ENCODE data around the gene CASP6. TPM values are rescaled to one million over a fixed set of nuclear protein-coding genes. Genes with fewer than 3 reads are reported as not detected.

Gene CASP6
- 9.4 and 13.3 TPM in 2 replicates for total RNA-seq (2014; rRNA removed; shearing (Covaris generic))
- polyA plus RNA-seq (2015; cell fraction: cytosol; rRNA removed) = 9.9 and 10.9 TPM in 2 replicates
- polyA plus RNA-seq (2015; cell fraction: nucleus; rRNA removed) = 5.7 and 19.8 TPM in 2 replicates

DNA sequence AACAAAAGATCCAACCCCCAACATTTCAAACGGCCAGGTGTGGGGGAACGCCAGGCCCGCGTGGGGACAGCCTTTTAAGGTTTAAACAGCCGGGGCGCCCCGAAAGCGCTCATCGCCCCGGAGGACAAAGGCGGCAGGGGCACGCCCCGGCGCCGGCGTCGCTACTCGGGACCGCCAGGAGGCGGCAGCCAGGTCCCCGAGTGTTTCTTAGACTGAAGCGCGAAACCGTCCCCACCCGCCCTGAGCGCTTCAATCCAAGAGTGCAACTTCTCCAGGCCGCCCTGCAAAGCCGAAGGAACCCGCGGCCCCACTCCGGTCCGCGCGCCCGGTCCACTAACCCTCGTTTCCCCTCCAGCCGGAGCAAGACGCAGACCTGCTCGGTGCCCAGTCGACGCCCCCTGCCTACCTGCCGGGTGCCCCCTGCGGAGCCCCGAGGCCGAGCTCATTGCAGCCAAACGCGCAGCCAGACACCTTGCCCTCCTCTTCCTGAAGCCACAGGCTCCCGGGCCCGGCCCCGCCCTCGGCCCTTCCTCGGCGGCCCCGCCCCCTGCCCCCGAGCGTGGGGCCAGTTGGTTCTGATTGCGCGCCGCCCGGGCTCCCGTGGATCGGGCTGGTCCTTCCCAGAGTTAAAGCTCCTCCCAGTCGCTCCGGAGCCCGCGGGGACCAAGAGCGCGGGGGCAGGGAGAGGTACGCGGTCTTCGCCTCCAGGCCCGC is at the start of gene CASP6:
Gene CASP6 (minus strand): TSS at position 496 of the 714 bp plus-strand sequence. CDS start 50 bp downstream, at position 446.
- in situ Hi-C loops (cut with HindIII; ENCODE audit: low pct_unique_long_range_greater_than_20kb, low sequenced_read_pairs) = no loop called here
- peak; percentile 58 for DNase-seq (ENCODE audit: low read depth, low spot score)

DNA sequence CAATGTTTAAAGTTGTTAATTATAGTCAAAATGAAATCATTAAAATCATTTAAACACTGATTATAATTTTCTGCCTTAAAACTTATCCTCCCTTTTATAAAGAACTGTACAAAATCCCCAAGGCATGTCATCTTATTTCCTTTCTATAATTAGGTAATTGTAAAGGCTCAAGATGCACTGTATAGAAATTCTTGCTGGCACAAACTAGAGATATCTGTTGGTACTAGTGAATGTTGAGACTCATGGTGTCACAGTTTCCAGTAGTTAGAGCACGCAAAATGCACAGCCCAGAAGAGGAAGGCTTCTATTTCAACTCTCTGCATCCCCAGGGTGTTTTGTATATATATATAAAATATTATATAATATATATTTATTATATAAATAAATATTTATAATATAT is 49.3 kb upstream of the CASP6 start:
- in situ Hi-C loops (cut with HindIII; ENCODE audit: low pct_unique_long_range_greater_than_20kb, low sequenced_read_pairs) = no loop called here

DNA sequence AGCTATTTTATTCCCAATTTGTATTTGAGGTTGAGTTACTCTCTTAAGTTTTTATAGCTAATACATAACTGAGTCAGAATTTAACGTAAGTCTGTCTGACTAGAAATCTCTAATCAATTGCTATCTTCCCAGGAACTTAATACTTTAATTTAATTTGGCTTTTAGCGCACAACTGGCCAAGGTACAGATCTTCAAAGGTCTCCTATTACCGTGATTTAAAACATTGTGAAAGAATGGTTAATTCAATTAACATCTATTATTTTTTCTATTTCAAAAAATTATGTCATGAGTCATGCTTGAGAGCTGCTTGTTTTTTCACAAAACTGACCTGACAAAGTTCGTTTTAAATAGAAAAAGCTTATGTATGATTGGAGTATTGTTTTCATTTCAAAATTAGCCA is 48.6 kb upstream of the CASP6 start:
- in situ Hi-C loops (cut with HindIII; ENCODE audit: low pct_unique_long_range_greater_than_20kb, low sequenced_read_pairs) = no loop called here

More for the DNA sequence above, 49.3 kb upstream of the CASP6 start:
- DNase-seq (ENCODE audit: low read depth, low spot score) = no peak

DNA sequence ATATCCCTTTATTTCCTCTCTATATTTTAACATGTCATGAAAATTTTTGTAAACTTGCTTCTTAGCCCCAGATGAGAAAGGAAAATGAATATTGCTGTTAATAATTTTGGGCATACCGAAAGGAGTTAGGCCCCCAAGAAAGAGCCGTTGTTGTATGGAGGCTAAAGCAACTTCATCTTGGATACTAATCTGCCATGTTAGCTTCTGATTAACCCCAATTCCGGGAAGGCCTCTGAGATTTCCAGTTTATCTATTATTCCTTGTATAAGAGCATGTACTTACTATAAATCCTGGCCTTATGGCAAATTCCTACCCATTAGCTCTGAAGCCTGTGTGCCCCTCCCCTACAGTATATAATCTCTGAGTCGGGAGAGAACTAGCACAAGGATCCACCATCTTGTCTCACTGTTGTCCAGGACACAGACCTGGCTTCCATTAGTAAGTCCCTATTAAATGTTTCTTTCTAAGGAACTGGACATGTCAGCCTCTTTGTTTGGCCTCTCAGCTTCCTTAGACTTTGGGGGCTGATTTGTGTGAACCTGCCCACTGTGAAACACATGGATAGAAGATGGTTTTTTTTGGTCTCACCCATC is 47.5 kb upstream of the CASP6 start:
- no peak for DNase-seq (ENCODE audit: low read depth, low spot score)
- in situ Hi-C loops (cut with HindIII; ENCODE audit: low pct_unique_long_range_greater_than_20kb, low sequenced_read_pairs) = no loop called here

More for the DNA sequence above, 48.6 kb upstream of the CASP6 start:
- no peak for DNase-seq (ENCODE audit: low read depth, low spot score)

DNA sequence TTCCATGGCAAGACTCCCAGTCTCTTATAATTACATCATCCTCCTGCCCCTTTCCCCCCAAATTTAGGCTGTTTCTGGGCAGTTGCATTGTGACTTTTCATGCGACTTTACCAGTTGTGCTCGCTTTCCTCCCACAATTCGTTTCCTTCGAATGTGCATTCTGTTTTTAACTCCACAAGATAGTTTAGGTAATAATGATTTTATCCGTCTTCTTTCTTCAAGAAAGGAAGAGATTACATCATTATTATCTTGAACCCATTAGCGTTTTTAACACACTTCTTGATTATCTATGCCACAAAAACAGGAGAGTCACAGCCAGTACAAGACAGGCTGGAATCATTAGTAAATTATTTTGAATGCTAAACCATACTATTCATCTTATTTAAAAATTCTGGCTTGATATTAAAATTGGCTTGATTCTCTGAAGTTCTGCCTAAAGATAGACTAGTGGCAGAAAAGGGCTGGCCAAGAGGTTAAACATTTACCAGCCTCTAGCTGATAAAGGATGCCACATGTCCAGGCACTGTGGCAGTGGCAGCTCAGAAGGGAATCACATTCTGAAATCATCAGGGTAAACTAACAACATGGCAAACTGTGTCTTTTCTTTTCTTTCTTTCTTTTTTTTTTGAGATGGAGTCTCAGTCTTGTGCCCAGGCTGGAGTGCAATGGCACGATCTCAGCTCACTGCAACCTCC is 46.3 kb upstream of the CASP6 start:
- in situ Hi-C loops (cut with HindIII; ENCODE audit: low pct_unique_long_range_greater_than_20kb, low sequenced_read_pairs) = no loop called here
- no peak for DNase-seq (ENCODE audit: low read depth, low spot score)

DNA sequence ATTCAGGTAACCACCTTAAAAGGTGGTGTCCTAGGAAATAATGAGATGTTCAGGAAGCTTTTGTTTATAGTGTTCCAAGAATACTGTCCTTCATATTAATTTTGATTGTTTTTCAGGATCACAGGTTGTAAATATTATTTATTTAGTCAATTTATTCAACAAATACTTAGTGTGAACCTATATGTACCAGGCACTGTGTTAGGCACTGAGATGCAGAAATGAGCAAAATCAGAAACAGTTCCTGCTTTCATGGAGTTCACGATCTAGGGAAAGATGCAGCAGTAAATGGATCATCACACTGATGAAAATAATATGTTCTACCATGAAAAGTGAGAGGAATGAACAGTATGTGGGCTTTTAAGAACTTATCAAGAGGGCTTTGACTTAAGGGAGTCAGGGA is 44.9 kb upstream of the CASP6 start:
- in situ Hi-C loops (cut with HindIII; ENCODE audit: low pct_unique_long_range_greater_than_20kb, low sequenced_read_pairs) = no loop called here
- no peak for DNase-seq (ENCODE audit: low read depth, low spot score)

DNA sequence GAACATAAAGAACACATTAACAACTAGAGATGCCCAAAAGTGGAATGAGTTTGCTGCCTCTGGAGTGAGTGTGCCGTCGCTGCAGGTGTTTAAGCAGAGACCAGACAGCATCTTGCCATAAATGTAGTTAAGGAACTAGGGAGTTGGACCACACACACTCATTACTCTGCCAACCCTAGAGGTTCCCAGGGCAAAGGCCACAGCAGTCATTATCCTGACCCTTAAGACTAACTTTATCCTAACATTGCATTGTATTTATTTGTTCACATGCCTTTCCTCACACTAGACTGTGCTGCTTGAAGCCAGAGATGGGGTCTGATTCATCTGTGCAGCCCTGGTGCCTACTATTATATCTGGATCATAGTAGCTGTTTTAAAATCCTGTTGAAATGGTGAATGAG is 43.5 kb upstream of the CASP6 start:
- in situ Hi-C loops (cut with HindIII; ENCODE audit: low pct_unique_long_range_greater_than_20kb, low sequenced_read_pairs) = no loop called here
- no peak for DNase-seq (ENCODE audit: low read depth, low spot score)

DNA sequence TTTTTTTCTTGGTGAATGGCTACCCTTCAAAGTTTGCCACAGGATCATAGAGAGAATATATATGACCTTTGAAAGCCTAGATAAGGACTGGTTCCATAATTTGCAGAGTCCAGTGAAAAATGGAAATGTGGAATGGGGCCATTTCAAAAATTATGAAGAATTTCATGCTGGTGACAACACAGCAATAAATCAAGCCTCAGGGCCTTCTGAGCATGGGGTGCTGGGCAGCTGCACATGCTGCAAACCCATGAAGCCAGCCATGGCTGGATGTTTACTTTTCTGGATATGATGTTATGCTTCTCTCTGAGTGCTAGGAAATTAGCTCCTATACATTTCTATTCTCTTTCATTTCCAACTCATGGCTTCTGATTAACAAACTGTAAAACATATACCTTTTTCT is 42.6 kb upstream of the CASP6 start:
- in situ Hi-C loops (cut with HindIII; ENCODE audit: low pct_unique_long_range_greater_than_20kb, low sequenced_read_pairs) = no loop called here
- DNase-seq (ENCODE audit: low read depth, low spot score) = no peak

DNA sequence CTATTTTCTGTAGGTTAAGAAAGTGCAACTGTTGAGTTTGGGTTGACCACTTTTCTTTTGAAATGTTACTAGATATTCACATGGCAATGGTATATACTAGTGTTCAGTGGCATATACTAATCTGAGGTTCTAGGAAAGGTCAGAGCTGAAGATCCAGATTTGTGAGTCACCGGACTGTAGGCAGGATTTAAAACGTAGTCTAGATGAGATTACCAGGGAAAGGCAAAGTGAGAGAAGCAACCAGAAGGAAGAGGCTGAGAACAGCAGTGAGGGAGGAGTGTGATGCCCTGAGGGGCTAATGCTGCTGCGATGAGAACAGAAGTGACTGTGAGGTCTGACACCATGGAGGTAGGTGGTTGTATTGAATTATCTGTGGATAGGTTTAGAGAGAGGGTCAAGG is 36.3 kb upstream of the CASP6 start:
- in situ Hi-C loops (cut with HindIII; ENCODE audit: low pct_unique_long_range_greater_than_20kb, low sequenced_read_pairs) = no loop called here
- DNase-seq (ENCODE audit: low read depth, low spot score) = no peak

DNA sequence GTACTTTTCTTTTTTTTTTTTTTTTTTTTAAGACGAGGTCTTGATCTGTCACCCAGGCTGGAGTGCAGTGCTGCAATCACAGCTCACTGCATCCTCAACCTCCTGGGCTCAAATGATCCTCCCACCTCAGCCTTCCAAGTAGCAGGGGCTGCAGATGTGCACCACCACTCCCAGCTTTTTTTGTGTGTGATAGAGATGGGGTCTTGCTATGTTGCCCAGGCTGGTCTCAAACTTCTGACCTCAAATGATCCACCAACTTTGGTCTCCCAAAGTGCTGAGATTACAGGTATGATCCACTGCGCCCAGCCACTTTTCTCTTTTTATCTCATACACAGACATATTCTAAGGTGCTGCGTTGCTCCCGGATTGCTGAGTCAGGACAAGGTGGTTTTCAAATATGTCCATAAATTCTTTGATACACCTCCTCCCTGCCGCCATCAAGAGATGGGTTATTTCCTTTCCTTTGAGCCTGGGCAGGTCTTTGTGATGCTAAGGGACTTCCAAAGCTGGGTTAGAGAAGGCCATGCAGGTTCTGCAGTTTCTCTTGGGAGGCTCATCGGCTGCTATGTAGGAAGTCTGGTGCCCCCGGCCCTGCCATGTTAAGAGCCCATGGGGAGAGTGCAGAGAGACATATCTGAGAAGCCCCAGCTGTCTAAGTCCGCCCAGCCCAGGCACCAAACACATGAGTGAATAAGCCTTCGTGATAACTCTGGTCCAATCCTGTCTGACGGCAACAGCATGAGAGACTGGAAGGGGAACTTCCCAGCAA is 35.0 kb upstream of the CASP6 start:
- in situ Hi-C loops (cut with HindIII; ENCODE audit: low pct_unique_long_range_greater_than_20kb, low sequenced_read_pairs) = no loop called here
- DNase-seq (ENCODE audit: low read depth, low spot score) = no peak

DNA sequence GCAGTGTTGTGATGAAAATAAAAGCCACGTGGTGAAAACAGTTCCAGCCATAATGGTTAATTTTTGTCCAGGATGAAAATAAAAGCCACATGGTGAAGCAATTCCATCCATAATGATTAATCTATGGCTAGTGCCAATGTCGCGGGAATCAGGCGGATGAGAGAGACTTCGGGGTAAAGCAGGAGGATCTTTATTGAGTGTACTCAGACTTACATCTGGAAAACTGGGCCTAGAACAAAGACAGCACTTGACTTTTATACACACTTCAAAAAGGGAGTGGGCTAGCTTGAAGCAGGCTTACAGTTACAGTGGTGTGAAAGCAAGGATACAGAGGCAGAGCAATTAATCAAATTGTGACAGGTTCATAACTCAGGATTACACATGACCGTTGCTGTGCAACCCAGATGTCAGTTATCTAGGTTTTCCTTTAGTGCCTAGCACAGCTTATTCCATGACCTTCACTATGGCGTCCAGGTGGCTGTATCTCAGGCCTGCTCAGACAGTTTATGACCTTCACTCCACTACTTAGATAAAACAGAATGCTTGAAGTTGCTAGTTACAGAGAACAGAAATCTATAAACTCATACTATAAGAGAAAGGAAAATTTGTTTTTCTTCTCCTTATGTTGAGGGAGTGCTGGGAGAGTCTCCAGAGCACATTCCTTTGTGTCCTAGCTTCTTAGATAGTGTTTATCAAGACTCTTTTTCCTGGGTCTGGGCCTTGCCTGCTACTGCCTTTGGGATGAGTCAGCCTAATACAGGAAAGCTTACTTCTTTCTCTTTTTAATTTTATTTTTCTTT is 32.5 kb upstream of the CASP6 start:
- in situ Hi-C loops (cut with HindIII; ENCODE audit: low pct_unique_long_range_greater_than_20kb, low sequenced_read_pairs) = no loop called here
- DNase-seq (ENCODE audit: low read depth, low spot score) = no peak

DNA sequence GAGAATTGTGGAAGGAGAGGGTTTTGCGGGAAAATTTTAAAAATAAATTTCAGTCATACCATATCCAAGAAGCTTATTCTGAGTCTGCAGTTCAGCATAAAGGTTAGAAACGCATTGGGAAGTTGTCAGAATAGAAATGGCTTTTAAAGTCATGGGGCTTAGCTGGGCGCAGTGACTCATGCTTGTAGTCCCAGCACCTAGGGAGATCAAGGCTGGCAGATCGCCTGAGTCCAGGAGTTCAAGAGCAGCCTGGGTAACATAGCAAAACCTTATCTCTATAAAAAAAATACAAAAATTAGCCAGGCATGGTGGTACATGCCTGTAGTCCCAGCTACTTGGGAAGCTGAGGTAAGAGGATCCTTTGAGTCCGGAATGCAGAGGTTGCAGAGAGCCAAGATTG is 30.5 kb upstream of the CASP6 start:
- no peak for DNase-seq (ENCODE audit: low read depth, low spot score)
- in situ Hi-C loops (cut with HindIII; ENCODE audit: low pct_unique_long_range_greater_than_20kb, low sequenced_read_pairs) = no loop called here

DNA sequence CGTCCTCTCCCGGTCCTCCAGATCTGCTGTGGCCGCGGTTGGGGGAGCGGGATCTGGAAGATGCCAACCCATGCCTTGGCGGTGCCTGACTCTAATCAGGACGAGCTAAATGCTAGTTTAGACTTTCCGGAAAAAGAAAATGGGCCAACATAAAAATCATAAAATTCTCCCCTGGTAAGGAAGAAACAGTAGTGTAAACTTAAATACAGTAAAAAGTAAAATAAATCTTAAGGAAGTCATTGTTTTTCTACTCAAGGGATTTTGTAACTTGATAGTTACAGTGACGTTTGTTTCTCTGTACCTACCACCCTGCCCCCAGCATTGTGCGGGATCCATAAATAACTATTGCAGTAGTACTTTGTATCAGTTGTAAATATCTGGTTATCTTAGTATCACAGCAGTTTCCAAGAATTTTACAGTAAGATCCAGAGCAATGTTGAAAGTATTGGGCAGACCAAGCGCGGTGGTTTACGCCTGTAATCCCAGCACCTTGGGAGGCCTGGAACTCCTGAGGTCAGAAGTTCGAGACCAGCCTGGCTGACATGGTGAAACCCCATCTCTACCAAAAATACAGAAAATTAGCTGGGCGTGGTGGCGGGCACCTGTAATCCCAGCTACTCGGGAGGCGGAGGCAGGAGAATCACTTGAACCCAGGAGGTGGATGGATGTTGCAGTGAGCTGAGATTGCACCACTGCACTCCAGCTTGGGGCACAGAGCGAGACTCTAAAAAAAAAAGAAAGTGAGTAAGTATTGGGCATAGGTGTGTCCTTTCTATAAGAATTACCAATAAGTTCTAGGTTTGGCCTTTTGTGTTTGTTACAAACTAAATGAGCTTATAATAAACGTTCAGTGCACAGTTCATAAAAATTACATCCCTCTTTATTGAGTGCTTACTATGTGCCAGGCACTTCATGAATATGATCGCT is 27.6 kb upstream of the CASP6 start:
- DNase-seq (ENCODE audit: low read depth, low spot score) = no peak
- in situ Hi-C loops (cut with HindIII; ENCODE audit: low pct_unique_long_range_greater_than_20kb, low sequenced_read_pairs) = no loop called here

DNA sequence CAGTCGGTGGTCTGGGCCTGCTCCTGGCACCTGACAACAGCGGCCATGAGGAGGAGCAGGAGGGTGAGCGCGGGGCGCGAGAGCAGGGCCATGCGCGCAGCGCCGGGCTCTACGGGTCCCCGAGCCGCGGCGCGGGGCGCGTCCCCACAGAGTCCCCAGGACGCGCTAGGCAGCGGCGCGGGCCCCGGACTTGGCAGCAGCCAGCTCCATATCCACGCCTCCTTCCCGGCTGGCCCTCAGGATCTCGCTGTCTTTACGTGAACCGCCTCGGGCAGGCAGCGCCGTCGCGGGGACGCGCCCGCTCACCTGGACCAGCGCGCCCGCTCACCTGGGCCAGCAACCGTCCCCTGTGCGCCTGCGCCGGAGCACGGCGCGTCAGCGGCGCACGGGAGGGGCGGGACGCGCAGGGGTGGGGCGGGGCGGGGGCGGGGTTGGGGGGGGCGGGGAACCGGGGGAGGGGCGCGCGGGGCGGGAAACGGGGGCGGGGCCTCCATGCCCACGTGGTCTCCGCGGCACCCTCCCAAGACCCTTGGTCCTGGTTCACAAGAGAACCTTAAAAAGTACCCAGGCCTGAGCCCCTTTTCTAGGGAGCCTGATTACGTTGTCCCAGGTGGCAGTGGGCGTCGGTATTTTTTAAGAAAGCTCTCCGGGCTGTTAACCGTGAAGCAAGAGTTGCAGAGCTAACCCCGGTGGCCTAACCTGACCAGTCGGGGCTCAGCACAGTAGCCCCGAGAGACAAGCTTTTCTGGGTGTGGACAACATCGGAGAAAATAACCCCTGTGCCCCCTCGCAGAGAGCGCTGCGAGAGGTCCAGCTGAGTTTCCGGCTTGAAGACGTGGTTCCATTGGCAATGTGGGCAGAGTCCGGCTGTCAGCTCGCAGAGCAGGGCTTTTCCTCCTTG is 26.7 kb upstream of the CASP6 start, which contains the start of gene PLA2G12A:
Gene PLA2G12A (minus strand): TSS at position 353 of the 901 bp plus-strand sequence. CDS start 261 bp downstream, at position 92.
- peak; percentile 49 for DNase-seq (ENCODE audit: low read depth, low spot score)
- in situ Hi-C loops (cut with HindIII; ENCODE audit: low pct_unique_long_range_greater_than_20kb, low sequenced_read_pairs) = no loop called here

DNA sequence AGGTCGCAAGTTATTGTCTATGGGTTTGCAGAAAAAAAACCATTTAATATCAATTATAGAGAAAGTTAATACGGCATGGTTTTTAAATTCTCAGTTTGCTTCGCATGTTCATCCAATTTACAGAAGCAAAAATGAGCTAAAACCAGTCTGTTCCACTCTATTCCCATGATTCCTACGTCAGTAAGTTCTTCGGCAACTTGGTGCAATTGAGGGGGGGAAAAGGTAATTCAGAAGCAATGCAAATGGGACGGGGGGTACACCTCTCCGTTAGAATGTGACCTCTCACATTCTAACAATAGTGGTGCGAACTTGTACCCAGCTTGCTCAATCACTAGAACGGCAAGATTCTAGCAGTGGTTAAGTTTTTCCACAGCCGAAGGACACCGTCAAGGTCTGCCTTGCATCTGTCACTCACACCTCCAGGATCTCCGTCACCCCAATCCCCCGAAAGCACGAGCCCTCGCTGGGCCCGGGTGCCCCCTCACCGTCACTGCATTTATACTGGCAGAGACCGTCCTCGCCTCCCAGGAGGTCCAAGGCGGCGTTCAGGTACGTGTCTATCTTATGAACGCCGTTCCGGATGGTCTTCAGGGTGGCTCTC is 26.0 kb upstream of the CASP6 start:
- in situ Hi-C loops (cut with HindIII; ENCODE audit: low pct_unique_long_range_greater_than_20kb, low sequenced_read_pairs) = no loop called here
- DNase-seq (ENCODE audit: low read depth, low spot score) = no peak
